BJ (cell line): ENCODE data around the gene RAP1B. TPM values are rescaled to one million over a fixed set of nuclear protein-coding genes. Genes with fewer than 3 reads are reported as not detected.

Source experiments
- CTCF ChIA-PET: fragments of 350-600 bp; formaldehyde crosslinking; extraction: SDS; loops from one replicate; lab custom pipeline; 2021; ENCODE audit warnings: antibody characterized with exemption, inconsistent platforms; lab: Yijun Ruan, JAX
- POLR2A ChIA-PET: fragments of 300-600 bp; sonication (Branson Sonifier 250); formaldehyde crosslinking; extraction: SDS; loops from one replicate; lab custom pipeline; 2021; ENCODE audit warnings: antibody characterized with exemption; lab: Charles Lee
- DNase-seq: peaks from one replicate; pipeline ENCODE4 v3.0.0-alpha.2; 2011; ENCODE audit warnings: low read depth
- H3K27me3 ChIP-seq: 2 replicates; pipeline ENCODE4 v1.6.0; 2011; ENCODE audit warnings: low read length; ENCODE audit not compliant: control insufficient read depth, insufficient read depth
- H3K36me3 ChIP-seq: 2 replicates; pipeline ENCODE4 v1.5.1; 2011; ENCODE audit warnings: low read length; ENCODE audit not compliant: control insufficient read depth, insufficient read depth
- H3K4me3 ChIP-seq: 2 replicates; pipeline ENCODE4 v1.5.1; 2011; ENCODE audit warnings: low read depth, mild to moderate bottlenecking, control low read depth, low read length
- CTCF ChIP-seq: IDR thresholded peaks from 2 replicates; pipeline ENCODE4 v1.5.1; 2011; ENCODE audit warnings: low read depth, mild to moderate bottlenecking, control low read depth, inconsistent platforms, low read length, moderate library complexity; ENCODE audit not compliant: insufficient read depth
- polyA plus RNA-seq: library from polyadenylated mRNA; depleted of rRNA; stranded (reverse); fragments of >200 nt; gene quantifications from 2 replicates; pipeline ENCODE4 v1.2.3, GENCODE V29; 2011

The RAP1B gene
- polyA plus RNA-seq, 1 experiment: 210 TPM

GRCh38 chr12:68591734-68592418, 18.8 kb upstream of the RAP1B start:
- Histone ChIP-seq H3K4me3 (no peak overlapping the region), H3K27me3 (no peaks in the 10 kb centered on the region), H3K36me3 (no peaks in the 10 kb centered on the region)
- no peak for DNase-seq
- TF ChIP-seq CTCF: no peak
- ChIA-PET POLR2A (no interaction called here), CTCF (interaction anchor here (1.0 kb wide), 1 partner anchor 11 kb away, joined by 3 read pairs; no protein-coding TSS in a partner anchor)

GRCh38 chr12:68595241-68595640, 15.5 kb upstream of the RAP1B start:
- Histone ChIP-seq H3K4me3 (no peak overlapping the region), H3K36me3 (no peaks in the 10 kb centered on the region), H3K27me3 (no peaks in the 10 kb centered on the region)
- TF ChIP-seq CTCF: no peak
- POLR2A ChIA-PET: no interaction called here
- CTCF ChIA-PET: no interaction called here
- DNase-seq: no peak

- ChIA-PET POLR2A (no interaction called here), CTCF (no interaction called here)
- Histone ChIP-seq H3K27me3 (no peaks in the 10 kb centered on the region), H3K36me3 (no peaks in the 10 kb centered on the region), H3K4me3 (no peak overlapping the region)
- no peak for DNase-seq
- TF ChIP-seq CTCF: no peak
These were observed 8.9 kb upstream of the RAP1B start for GRCh38 chr12:68601767-68602166.

- ChIA-PET CTCF (interaction anchor here (0.9 kb wide), 1 partner anchor 10 kb away, joined by 3 read pairs; no protein-coding TSS in a partner anchor), POLR2A (no interaction called here)
- no peak overlapping the region for H3K4me3 ChIP-seq
- no peak for DNase-seq
- no peak for TF ChIP-seq CTCF
- no peaks in the 10 kb centered on the region for H3K27me3 ChIP-seq
- H3K36me3 ChIP-seq: no peaks in the 10 kb centered on the region
These were observed 8.0 kb upstream of the RAP1B start for GRCh38 chr12:68602720-68603119.

GRCh38 chr12:68608191-68608590, 2.5 kb upstream of the RAP1B start:
- no peak for DNase-seq
- TF ChIP-seq CTCF: no peak
- peaks cover 3% of the 10 kb centered on the region; the same call in 1 of the 2 replicates for H3K36me3 ChIP-seq
- ChIA-PET CTCF (no interaction called here), POLR2A (interaction anchor here (0.7 kb wide), 1 partner anchor 191 kb away, joined by 5 read pairs; no protein-coding TSS in a partner anchor)
- H3K27me3 ChIP-seq: no peaks in the 10 kb centered on the region
- H3K4me3 ChIP-seq: no peak overlapping the region
